Prostate gland (tissue), 2 donors: ENCODE results near the gene ANKRD36.
"Not testable (repeated sequence)": the region's sequence is repeated elsewhere in the genome, so short reads cannot be mapped to it uniquely, and the experiment has no call there.

Experiments
- CTCF ChIP-seq, 4 experiments: fragments of 200-600 bp in 2 of 4; fragments of 450-650 bp in 2 of 4; sonication (generic) in 2 of 4; IDR thresholded peaks; 1 replicate in 3 of 4; 2 replicates in 1 of 4; pipeline ENCODE4 v1.5.1; 2016 to 2019; ENCODE audit warnings: antibody characterized with exemption in 4 of 4, mild to moderate bottlenecking in 2 of 4, moderate library complexity in 2 of 4
- POLR2A ChIP-seq: fragments of 450-650 bp; IDR thresholded peaks from one replicate; pipeline ENCODE4 v1.6.1; 2016; ENCODE audit warnings: antibody characterized with exemption, mild to moderate bottlenecking
- POLR2AphosphoS5 ChIP-seq: sonication (generic); formaldehyde crosslinking; IDR thresholded peaks from one replicate; pipeline ENCODE4 v1.6.1; 2017; ENCODE audit warnings: antibody characterized with exemption

GRCh38 chr2:97066030-97066429, 46.9 kb upstream of the ANKRD36 start:
- TF ChIP-seq POLR2AphosphoS5; CTCF (IDR thresholded peaks at IDR 0.05); POLR2A: not testable (repeated sequence)
